Neural progenitor cell (in vitro differentiated cells): ENCODE measurements around the gene KCNJ14. TPM values are rescaled to one million over a fixed set of nuclear protein-coding genes. Genes with fewer than 3 reads are reported as not detected.

Experiments used
- DNase-seq: peaks from one replicate; pipeline ENCODE4 v3.0.0-alpha.2; 2016; ENCODE audit warnings: low spot score
- H2AFZ ChIP-seq: fragments of 200-600 bp; sonication (generic); replicated peaks from 2 replicates; pipeline ENCODE4 v1.6.1; 2016; ENCODE audit warnings: antibody characterized with exemption
- H3F3A ChIP-seq: fragments of 200-600 bp; sonication (generic); 2 replicates; pipeline ENCODE4 v1.6.1; 2016; ENCODE audit warnings: antibody characterized with exemption, low read depth
- H3K27ac ChIP-seq: fragments of 200-600 bp; sonication (generic); 2 replicates; pipeline ENCODE4 v1.5.1; 2016; ENCODE audit warnings: mild to moderate bottlenecking
- H3K27me3 ChIP-seq: fragments of 200-600 bp; sonication (generic); 2 replicates; pipeline ENCODE4 v1.6.1; 2016; ENCODE audit warnings: mild to moderate bottlenecking, moderate library complexity
- H3K36me3 ChIP-seq: fragments of 200-600 bp; sonication (generic); 2 replicates; pipeline ENCODE4 v1.5.1; 2016
- H3K4me1 ChIP-seq: fragments of 200-600 bp; sonication (generic); 2 replicates; pipeline ENCODE4 v1.6.1; 2016; ENCODE audit warnings: mixed run types
- H3K4me2 ChIP-seq: fragments of 200-600 bp; sonication (generic); 2 replicates; pipeline ENCODE4 v1.6.1; 2016
- H3K4me3 ChIP-seq: fragments of 200-600 bp; sonication (generic); 2 replicates; pipeline ENCODE4 v1.5.1; 2016
- H3K79me2 ChIP-seq: fragments of 200-600 bp; sonication (generic); 2 replicates; pipeline ENCODE4 v1.6.1; 2016; ENCODE audit warnings: low read depth
- H3K9ac ChIP-seq: fragments of 200-600 bp; sonication (generic); 2 replicates; pipeline ENCODE4 v1.6.1; 2016
- H3K9me3 ChIP-seq: fragments of 200-600 bp; sonication (generic); 2 replicates; pipeline ENCODE4 v1.5.1; 2016; ENCODE audit warnings: low read depth
- H4K20me1 ChIP-seq: fragments of 200-600 bp; sonication (generic); 2 replicates; pipeline ENCODE4 v1.6.1; 2016; ENCODE audit warnings: low read depth
- H3K27ac Mint-ChIP-seq: 3 replicates; pipeline ENCODE4 v1.8.0; 2021; ENCODE audit warnings: mixed read lengths
- H3K27me3 Mint-ChIP-seq: 2 replicates; pipeline ENCODE4 v1.8.0; 2022; ENCODE audit warnings: low read depth, mild to moderate bottlenecking, inconsistent platforms, moderate library complexity, mixed read lengths; ENCODE audit not compliant: insufficient read depth
- H3K36me3 Mint-ChIP-seq: 3 replicates; pipeline ENCODE4 v1.8.0; 2021; ENCODE audit warnings: mixed read lengths
- H3K4me1 Mint-ChIP-seq: 3 replicates; pipeline ENCODE4 v1.8.0; 2021; ENCODE audit warnings: mixed read lengths
- H3K4me3 Mint-ChIP-seq: 3 replicates; pipeline ENCODE4 v1.8.0; 2021; ENCODE audit warnings: mild to moderate bottlenecking, moderate library complexity, mixed read lengths
- H3K9me3 Mint-ChIP-seq: 3 replicates; pipeline ENCODE4 v1.8.0; 2020; ENCODE audit warnings: mixed read lengths
- CTCF ChIP-seq: fragments of 200-600 bp; sonication (generic); IDR thresholded peaks from 2 replicates; pipeline ENCODE4 v1.5.1; 2017; ENCODE audit warnings: antibody characterized with exemption, mild to moderate bottlenecking
- EZH2 ChIP-seq: fragments of 200-600 bp; sonication (generic); IDR thresholded peaks from 2 replicates; pipeline ENCODE4 v1.6.1; 2017; ENCODE audit warnings: antibody characterized with exemption, mild to moderate bottlenecking, moderate library complexity
- EZH2phosphoT487 ChIP-seq: fragments of 200-600 bp; sonication (generic); IDR thresholded peaks from 2 replicates; pipeline ENCODE4 v1.6.1; 2017; ENCODE audit warnings: antibody characterized with exemption
- total RNA-seq: library from RNA; depleted of rRNA; stranded (reverse); fragments of >200 nt; gene quantifications from 2 replicates; pipeline ENCODE4 v1.2.3, GENCODE V29; 2015; ENCODE audit warnings: low replicate concordance

The KCNJ14 gene
- total RNA-seq, 1 donor from 2014 or later: 0.69 TPM

GRCh38 chr19:48419158-48419920 lies 36.0 kb upstream of the KCNJ14 start:
- DNase-seq: peak; percentile 85
- Histone ChIP-seq H3K27ac (no peak overlapping the region), H3K4me3 (no peak overlapping the region), H3K4me2 (no peak overlapping the region), H3K9ac (no peak overlapping the region), H3K79me2 (no peaks in the 10 kb centered on the region), H2AFZ (no peak overlapping the region), H3K9me3 (no peaks in the 10 kb centered on the region), H3K27me3 (peaks cover 10% of the 10 kb centered on the region), H3K36me3 (no peaks in the 10 kb centered on the region), H3F3A (peaks cover 9% of the 10 kb centered on the region), H3K4me1 (no peaks in the 10 kb centered on the region), H4K20me1 (no peaks in the 10 kb centered on the region)
- peak overlapping the region; percentile 81 for H3K27ac Mint-ChIP-seq
- H3K4me1 Mint-ChIP-seq: peaks cover 31% of the 10 kb centered on the region
- peak overlapping the region; percentile 67 for H3K4me3 Mint-ChIP-seq
- H3K36me3 Mint-ChIP-seq: no peaks in the 10 kb centered on the region
- no peaks in the 10 kb centered on the region for H3K9me3 Mint-ChIP-seq
- peaks cover 14% of the 10 kb centered on the region for H3K27me3 Mint-ChIP-seq
- TF ChIP-seq EZH2: no peak
- TF ChIP-seq EZH2phosphoT487: no peak
- TF ChIP-seq CTCF: no peak

GRCh38 chr19:48421548-48421947 lies 33.8 kb upstream of the KCNJ14 start:
- Histone ChIP-seq H3K9me3 (no peaks in the 10 kb centered on the region), H3K9ac (no peak overlapping the region), H2AFZ (no peak overlapping the region), H3K4me2 (no peak overlapping the region), H4K20me1 (no peaks in the 10 kb centered on the region), H3K36me3 (no peaks in the 10 kb centered on the region), H3K27me3 (no peaks in the 10 kb centered on the region), H3K27ac (no peak overlapping the region), H3F3A (no peaks in the 10 kb centered on the region), H3K79me2 (no peaks in the 10 kb centered on the region), H3K4me1 (peaks cover 4% of the 10 kb centered on the region), H3K4me3 (no peak overlapping the region)
- no peak overlapping the region for H3K27ac Mint-ChIP-seq
- TF ChIP-seq CTCF: no peak
- no peak for TF ChIP-seq EZH2
- no peak for TF ChIP-seq EZH2phosphoT487
- no peaks in the 10 kb centered on the region for H3K9me3 Mint-ChIP-seq
- H3K4me1 Mint-ChIP-seq: peaks cover 25% of the 10 kb centered on the region
- no peak overlapping the region for H3K4me3 Mint-ChIP-seq
- peaks cover 7% of the 10 kb centered on the region for H3K27me3 Mint-ChIP-seq
- H3K36me3 Mint-ChIP-seq: no peaks in the 10 kb centered on the region
- DNase-seq: no peak

- DNase-seq: no peak
Observed at GRCh38 chr19:48424694-48425219, 30.6 kb upstream of the KCNJ14 start.

More at GRCh38 chr19:48424694-48425219, 30.6 kb upstream of the KCNJ14 start:
- Histone ChIP-seq H3K27me3 (no peaks in the 10 kb centered on the region), H2AFZ (no peak overlapping the region), H3K4me1 (peaks cover 4% of the 10 kb centered on the region), H3K27ac (no peak overlapping the region), H3K4me2 (no peak overlapping the region), H3K36me3 (no peaks in the 10 kb centered on the region), H3K9me3 (no peaks in the 10 kb centered on the region), H3K9ac (no peak overlapping the region), H4K20me1 (no peaks in the 10 kb centered on the region), H3K79me2 (no peaks in the 10 kb centered on the region), H3F3A (no peaks in the 10 kb centered on the region), H3K4me3 (no peak overlapping the region)
- Mint-ChIP-seq H3K27me3 (peaks cover 3% of the 10 kb centered on the region), H3K4me1 (peaks cover 6% of the 10 kb centered on the region), H3K9me3 (no peaks in the 10 kb centered on the region), H3K27ac (peak overlapping the region; percentile 80), H3K36me3 (no peaks in the 10 kb centered on the region), H3K4me3 (peak overlapping the region; percentile 71)
- TF ChIP-seq EZH2phosphoT487 (no peak), CTCF (no peak)
